Measurements from ENCODE around the gene ANK2. TPM values are rescaled to one million over a fixed set of nuclear protein-coding genes. Genes with fewer than 3 reads are reported as not detected.
A peak's percentile ranks its signal among the peaks of the same experiment; 100 is the strongest.

The ANK2 gene
- total and polyA plus RNA-seq, 4 donors: 1.1 to 61.2 (median 12.5) TPM

DNA sequence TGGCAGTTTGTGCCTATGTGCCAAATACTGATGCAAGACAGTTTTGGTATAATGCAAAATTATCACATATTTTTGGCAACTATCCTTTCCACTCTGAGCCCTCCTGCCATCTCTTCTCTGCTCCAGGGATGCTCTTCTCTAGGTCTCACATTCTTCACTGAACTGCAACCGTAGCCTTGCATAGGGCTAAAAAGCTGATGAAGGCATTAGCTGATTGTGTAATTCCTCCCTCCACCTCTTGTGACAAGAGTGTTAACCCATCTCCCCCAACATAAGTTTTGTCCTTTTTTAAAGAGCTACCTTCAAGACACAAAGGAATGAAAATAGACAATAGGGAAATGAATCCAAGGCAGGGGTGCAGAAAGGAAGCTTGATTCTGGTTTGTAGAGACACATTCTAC lies 33.1 kb upstream of the ANK2 start:
- DNase-seq (no peak), ATAC-seq (ENCODE audit: insufficient read depth, low FRiP score) (no peak)
- 85 to 89% methylated on average over 1 of the region's 1 CpG for WGBS, 2 donors
- Histone ChIP-seq H3K4me1 (ENCODE audit: control insufficient read depth in 5 of 5, insufficient read depth in 5 of 5, low read length in 5 of 5) (peaks cover 0 to 10% (median 0%) of the 10 kb centered on the region in 5 donors), H3K9ac (ENCODE audit: insufficient read depth in 1 of 2, low read length in 2 of 2) (no peak overlapping the region), H3K9me3 (ENCODE audit: control insufficient read depth in 4 of 4, insufficient read depth in 3 of 4, low read length in 3 of 4) (no peaks in the 10 kb centered on the region), H3K27me3 (ENCODE audit: control insufficient read depth in 3 of 3, insufficient read depth in 3 of 3, low read length in 2 of 3) (no peaks in the 10 kb centered on the region), H3K36me3 (ENCODE audit: control insufficient read depth in 4 of 4, insufficient read depth in 4 of 4, low read length in 4 of 4) (no peaks in the 10 kb centered on the region), H3K4me3 (no peak overlapping the region), H3K27ac (ENCODE audit: low read depth in 1 of 2, low read length in 1 of 2) (no peak overlapping the region)
- TF ChIP-seq, protein P1, sequence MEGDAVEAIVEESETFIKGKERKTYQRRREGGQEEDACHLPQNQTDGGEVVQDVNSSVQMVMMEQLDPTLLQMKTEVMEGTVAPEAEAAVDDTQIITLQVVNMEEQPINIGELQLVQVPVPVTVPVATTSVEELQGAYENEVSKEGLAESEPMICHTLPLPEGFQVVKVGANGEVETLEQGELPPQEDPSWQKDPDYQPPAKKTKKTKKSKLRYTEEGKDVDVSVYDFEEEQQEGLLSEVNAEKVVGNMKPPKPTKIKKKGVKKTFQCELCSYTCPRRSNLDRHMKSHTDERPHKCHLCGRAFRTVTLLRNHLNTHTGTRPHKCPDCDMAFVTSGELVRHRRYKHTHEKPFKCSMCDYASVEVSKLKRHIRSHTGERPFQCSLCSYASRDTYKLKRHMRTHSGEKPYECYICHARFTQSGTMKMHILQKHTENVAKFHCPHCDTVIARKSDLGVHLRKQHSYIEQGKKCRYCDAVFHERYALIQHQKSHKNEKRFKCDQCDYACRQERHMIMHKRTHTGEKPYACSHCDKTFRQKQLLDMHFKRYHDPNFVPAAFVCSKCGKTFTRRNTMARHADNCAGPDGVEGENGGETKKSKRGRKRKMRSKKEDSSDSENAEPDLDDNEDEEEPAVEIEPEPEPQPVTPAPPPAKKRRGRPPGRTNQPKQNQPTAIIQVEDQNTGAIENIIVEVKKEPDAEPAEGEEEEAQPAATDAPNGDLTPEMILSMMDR (IDR thresholded peaks at IDR 0.05; ENCODE audit: control extremely low read depth, extremely low read depth): no peak

DNA sequence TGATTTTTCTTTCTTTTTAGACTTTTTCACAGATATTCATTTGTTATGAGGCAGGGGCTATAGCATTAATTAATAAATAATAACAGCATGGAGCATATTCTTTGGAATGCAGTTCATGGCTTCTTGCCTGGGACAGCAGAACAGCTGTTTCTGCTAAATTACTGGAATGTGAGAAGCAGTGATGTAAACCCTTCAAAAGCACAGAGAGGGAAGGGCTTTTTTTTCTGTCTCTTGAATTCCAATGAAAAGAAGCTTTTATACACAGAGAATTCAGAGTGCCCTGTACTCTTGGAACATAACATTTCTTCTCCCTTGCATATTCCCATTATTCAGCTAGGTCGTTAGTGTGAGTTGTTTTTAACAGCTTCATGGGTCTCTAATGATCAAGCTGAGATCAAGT lies 28.5 kb upstream of the ANK2 start:
- peak; percentile 36 to 73 (median 52) for DNase-seq
- 34 to 56% methylated on average over 1 of the region's 1 CpG for WGBS, 2 donors
- no peak overlapping the region for H3K4me3 ChIP-seq

DNA sequence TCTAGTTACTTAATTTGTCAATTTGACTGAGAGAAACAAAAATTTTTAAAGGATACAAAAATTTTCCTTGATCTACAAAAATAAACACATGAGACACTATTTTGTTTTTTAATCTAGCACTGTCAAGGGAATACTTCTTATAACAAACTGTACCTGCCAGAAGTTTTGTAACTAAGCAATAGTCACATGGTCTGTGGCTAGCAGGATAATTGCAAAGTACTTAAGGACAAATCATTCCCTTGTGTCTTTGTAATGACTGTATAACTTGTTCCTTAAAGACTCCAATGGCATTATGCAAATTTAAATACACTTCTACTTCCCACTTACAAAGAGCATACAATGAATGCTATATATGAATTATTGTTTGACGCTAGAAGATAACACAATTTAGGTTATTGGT lies 25.1 kb upstream of the ANK2 start:
- Histone ChIP-seq H3K27ac (ENCODE audit: low read depth in 1 of 2, low read length in 1 of 2) (no peak overlapping the region), H3K9ac (ENCODE audit: insufficient read depth in 1 of 2, low read length in 2 of 2) (no peak overlapping the region), H3K36me3 (ENCODE audit: control insufficient read depth in 4 of 4, insufficient read depth in 4 of 4, low read length in 4 of 4) (no peaks in the 10 kb centered on the region), H3K4me3 (no peak overlapping the region), H3K4me1 (ENCODE audit: control insufficient read depth in 5 of 5, insufficient read depth in 5 of 5, low read length in 5 of 5) (peaks cover 0 to 4% (median 0%) of the 10 kb centered on the region in 5 donors), H3K27me3 (ENCODE audit: control insufficient read depth in 3 of 3, insufficient read depth in 3 of 3, low read length in 2 of 3) (no peaks in the 10 kb centered on the region), H3K9me3 (ENCODE audit: control insufficient read depth in 4 of 4, insufficient read depth in 3 of 4, low read length in 3 of 4) (no peaks in the 10 kb centered on the region)
- ATAC-seq (ENCODE audit: insufficient read depth, low FRiP score) (no peak), DNase-seq (no peak)
- TF ChIP-seq, protein P1 (IDR thresholded peaks at IDR 0.05; ENCODE audit: control extremely low read depth, extremely low read depth): no peak
- WGBS, 2 donors: 91 to 97% methylated on average over 1 of the region's 1 CpG

More for the DNA sequence above, 28.5 kb upstream of the ANK2 start:
- TF ChIP-seq, protein P1 (IDR thresholded peaks at IDR 0.05; ENCODE audit: control extremely low read depth, extremely low read depth): no peak
- Histone ChIP-seq H3K36me3 (ENCODE audit: control insufficient read depth in 4 of 4, insufficient read depth in 4 of 4, low read length in 4 of 4) (no peaks in the 10 kb centered on the region), H3K27ac (ENCODE audit: low read depth in 1 of 2, low read length in 1 of 2) (no peak overlapping the region), H3K9ac (ENCODE audit: insufficient read depth in 1 of 2, low read length in 2 of 2) (no peak overlapping the region), H3K27me3 (ENCODE audit: control insufficient read depth in 3 of 3, insufficient read depth in 3 of 3, low read length in 2 of 3) (no peaks in the 10 kb centered on the region), H3K9me3 (ENCODE audit: control insufficient read depth in 4 of 4, insufficient read depth in 3 of 4, low read length in 3 of 4) (no peaks in the 10 kb centered on the region), H3K4me1 (ENCODE audit: control insufficient read depth in 5 of 5, insufficient read depth in 5 of 5, low read length in 5 of 5) (peaks cover 0 to 4% (median 0%) of the 10 kb centered on the region in 5 donors)
- no peak for ATAC-seq (ENCODE audit: insufficient read depth, low FRiP score)

DNA sequence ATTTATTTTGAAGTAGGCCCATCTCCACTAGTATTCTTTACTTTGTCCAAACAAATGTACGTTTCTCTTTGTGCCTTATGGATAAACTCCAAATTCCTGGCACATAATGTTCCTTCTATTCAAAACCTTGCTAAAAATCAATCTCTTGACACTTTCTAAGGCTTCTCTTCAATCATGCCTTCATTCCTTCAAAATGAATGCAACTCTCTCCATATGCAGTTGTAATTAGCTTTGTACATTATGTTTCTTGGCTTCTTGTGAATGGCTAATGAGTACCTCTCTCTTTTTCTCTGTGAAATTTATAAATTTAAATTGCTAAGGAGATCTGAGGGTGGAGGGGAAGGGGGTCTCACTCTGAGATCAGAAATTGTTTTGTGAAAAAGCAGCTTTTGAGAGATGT lies 24.0 kb upstream of the ANK2 start:
- H3K36me3 ChIP-seq (ENCODE audit: control insufficient read depth in 4 of 4, insufficient read depth in 4 of 4, low read length in 4 of 4): no peaks in the 10 kb centered on the region
- no peak overlapping the region for H3K27ac ChIP-seq (ENCODE audit: low read depth in 1 of 2, low read length in 1 of 2)
- peaks cover 0 to 4% (median 0%) of the 10 kb centered on the region in 5 donors for H3K4me1 ChIP-seq (ENCODE audit: control insufficient read depth in 5 of 5, insufficient read depth in 5 of 5, low read length in 5 of 5)
- H3K4me3 ChIP-seq: no peak overlapping the region
- 68 to 74% methylated on average over 1 of the region's 1 CpG for WGBS, 2 donors
- H3K9me3 ChIP-seq (ENCODE audit: control insufficient read depth in 4 of 4, insufficient read depth in 3 of 4, low read length in 3 of 4): no peaks in the 10 kb centered on the region
- DNase-seq: no peak
- H3K9ac ChIP-seq (ENCODE audit: insufficient read depth in 1 of 2, low read length in 2 of 2): no peak overlapping the region
- ATAC-seq (ENCODE audit: insufficient read depth, low FRiP score): no peak
- TF ChIP-seq, protein P1 (IDR thresholded peaks at IDR 0.05; ENCODE audit: control extremely low read depth, extremely low read depth): no peak
- H3K27me3 ChIP-seq (ENCODE audit: control insufficient read depth in 3 of 3, insufficient read depth in 3 of 3, low read length in 2 of 3): no peaks in the 10 kb centered on the region
